Peyer's patch (tissue), 4 donors: ENCODE results near the gene SRM.

Experiments used
- CTCF ChIP-seq, 6 experiments: fragments of 450-650 bp in 4 of 6; fragments of 200-600 bp in 2 of 6; sonication (generic) in 1 of 6; IDR thresholded peaks; one replicate each; pipeline ENCODE4 v1.5.1; 2017 to 2019; ENCODE audit warnings: antibody characterized with exemption in 6 of 6, mild to moderate bottlenecking in 3 of 6, moderate library complexity in 1 of 6
- POLR2A ChIP-seq, 2 donors: fragments of 450-650 bp; IDR thresholded peaks; one replicate each; pipeline ENCODE4 v1.5.1; 2017; ENCODE audit warnings: antibody characterized with exemption in 2 of 2, mild to moderate bottlenecking in 2 of 2, moderate library complexity in 2 of 2

DNA sequence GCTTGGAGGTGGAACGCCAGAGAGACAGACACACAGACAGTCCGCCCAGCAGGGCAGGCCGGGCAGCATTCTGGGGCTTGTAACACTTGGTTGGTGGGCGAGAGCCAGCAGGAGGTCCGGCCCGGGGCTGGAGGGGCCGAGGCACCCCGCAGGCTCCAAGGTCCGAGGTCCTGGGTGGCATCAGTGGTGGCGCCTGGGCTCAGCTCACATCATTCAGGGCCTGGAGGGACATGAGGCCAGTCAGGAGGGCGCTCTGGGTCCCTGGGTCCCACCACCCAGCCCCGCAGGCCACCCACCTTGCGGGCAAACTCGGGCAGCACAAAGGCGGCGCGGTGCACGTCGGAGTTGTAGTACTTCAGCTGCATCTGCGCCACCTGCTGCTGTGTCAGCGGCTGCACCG, 5.2 kb downstream of the SRM start:
- TF ChIP-seq CTCF (IDR thresholded peaks at IDR 0.05) (no peak), POLR2A (IDR thresholded peaks at IDR 0.05) (no peak)
